ENCODE data around the gene KCNIP1. TPM values are rescaled to one million over a fixed set of nuclear protein-coding genes. Genes with fewer than 3 reads are reported as not detected.

The KCNIP1 gene
- total RNA-seq, 4 donors from 2014 or later = 1.2 to 2.7 TPM; not detected in 2

GRCh38 chr5:170557314-170557713, 53.5 kb downstream of the KCNIP1 start:
- WGBS, 2 donors (ENCODE audit: low coverage in 1 of 2) = 49 to 80% methylated on average over 1 to 3 of the region's 3 CpGs
- no peak overlapping the region for H3K27ac ChIP-seq
- no peak overlapping the region for H3K4me3 ChIP-seq
- H3K36me3 ChIP-seq = no peaks in the 10 kb centered on the region
- no peaks in the 10 kb centered on the region for H3K9me3 ChIP-seq
- peaks cover 3% of the 10 kb centered on the region for H3K27me3 ChIP-seq
- no peak for TF ChIP-seq EP300 (IDR thresholded peaks at IDR 0.05; ENCODE audit: low read depth)
- TF ChIP-seq POLR2A (IDR thresholded peaks at IDR 0.05) = no peak
- no peak for TF ChIP-seq POLR2AphosphoS5 (IDR thresholded peaks at IDR 0.05)
- DNase-seq = no peak
- in situ Hi-C loops (cut with MboI; ENCODE audit: low pct_ligation_motif_present in 1 of 4, low pct_unique_long_range_greater_than_20kb in 1 of 4, low sequenced_read_pairs in 3 of 4) = no loop called here
- intact Hi-C loops (cut with DNase I; ENCODE audit: low total_unique reads) = no loop called here
- peaks cover 0 to 14% (median 4%) of the 10 kb centered on the region in 4 donors for H3K4me1 ChIP-seq

- no peak for DNase-seq
- no peak for TF ChIP-seq EP300 (IDR thresholded peaks at IDR 0.05; ENCODE audit: low read depth)
- TF ChIP-seq, protein P1, sequence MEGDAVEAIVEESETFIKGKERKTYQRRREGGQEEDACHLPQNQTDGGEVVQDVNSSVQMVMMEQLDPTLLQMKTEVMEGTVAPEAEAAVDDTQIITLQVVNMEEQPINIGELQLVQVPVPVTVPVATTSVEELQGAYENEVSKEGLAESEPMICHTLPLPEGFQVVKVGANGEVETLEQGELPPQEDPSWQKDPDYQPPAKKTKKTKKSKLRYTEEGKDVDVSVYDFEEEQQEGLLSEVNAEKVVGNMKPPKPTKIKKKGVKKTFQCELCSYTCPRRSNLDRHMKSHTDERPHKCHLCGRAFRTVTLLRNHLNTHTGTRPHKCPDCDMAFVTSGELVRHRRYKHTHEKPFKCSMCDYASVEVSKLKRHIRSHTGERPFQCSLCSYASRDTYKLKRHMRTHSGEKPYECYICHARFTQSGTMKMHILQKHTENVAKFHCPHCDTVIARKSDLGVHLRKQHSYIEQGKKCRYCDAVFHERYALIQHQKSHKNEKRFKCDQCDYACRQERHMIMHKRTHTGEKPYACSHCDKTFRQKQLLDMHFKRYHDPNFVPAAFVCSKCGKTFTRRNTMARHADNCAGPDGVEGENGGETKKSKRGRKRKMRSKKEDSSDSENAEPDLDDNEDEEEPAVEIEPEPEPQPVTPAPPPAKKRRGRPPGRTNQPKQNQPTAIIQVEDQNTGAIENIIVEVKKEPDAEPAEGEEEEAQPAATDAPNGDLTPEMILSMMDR (IDR thresholded peaks at IDR 0.05) = no peak
- TF ChIP-seq POLR2AphosphoS5 (IDR thresholded peaks at IDR 0.05) = no peak
- Histone ChIP-seq H3K4me3 (no peak overlapping the region), H3K4me1 (peaks cover 0 to 5% (median 0%) of the 10 kb centered on the region in 4 donors), H3K27me3 (peaks cover 3% of the 10 kb centered on the region), H3K9me3 (no peaks in the 10 kb centered on the region), H3K36me3 (no peaks in the 10 kb centered on the region), H3K27ac (no peak overlapping the region)
- in situ Hi-C loops (cut with MboI; ENCODE audit: low pct_ligation_motif_present in 1 of 4, low pct_unique_long_range_greater_than_20kb in 1 of 4, low sequenced_read_pairs in 3 of 4) = no loop called here
- WGBS, 2 donors (ENCODE audit: low coverage in 1 of 2) = 59 to 69% methylated on average over 2 to 3 of the region's 3 CpGs
- intact Hi-C loops (cut with DNase I; ENCODE audit: low total_unique reads) = no loop called here
Measured at GRCh38 chr5:170559296-170559695, 55.5 kb downstream of the KCNIP1 start.

DNA sequence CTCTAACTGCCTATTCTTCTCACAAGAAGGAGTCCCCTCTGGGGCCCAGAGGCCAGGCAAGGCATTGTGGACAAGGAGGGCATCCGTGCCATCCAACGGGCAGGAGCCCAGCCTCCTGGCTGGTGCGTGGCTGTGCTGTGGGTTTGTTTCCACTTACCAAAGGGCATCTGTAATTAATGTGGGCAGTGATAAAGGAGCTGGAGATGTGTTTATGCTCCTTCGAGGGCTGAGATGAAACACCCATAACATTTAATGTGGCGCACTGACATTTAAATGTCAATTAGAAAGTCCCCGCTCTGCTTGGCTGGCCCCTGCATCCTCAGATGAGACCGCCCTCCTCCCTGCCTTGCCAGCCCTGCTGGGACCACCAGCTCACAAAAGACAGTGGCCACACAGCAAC, 57.1 kb downstream of the KCNIP1 start:
- no peak overlapping the region for H3K27ac ChIP-seq
- in situ Hi-C loops (cut with MboI; ENCODE audit: low pct_ligation_motif_present in 1 of 4, low pct_unique_long_range_greater_than_20kb in 1 of 4, low sequenced_read_pairs in 3 of 4) = no loop called here
- no peaks in the 10 kb centered on the region for H3K9me3 ChIP-seq
- no peaks in the 10 kb centered on the region for H3K36me3 ChIP-seq
- no peak overlapping the region for H3K4me3 ChIP-seq
- TF ChIP-seq POLR2AphosphoS5 (IDR thresholded peaks at IDR 0.05) (no peak), POLR2A (IDR thresholded peaks at IDR 0.05) (no peak), EP300 (IDR thresholded peaks at IDR 0.05; ENCODE audit: low read depth) (no peak)
- TF ChIP-seq, protein P1 (IDR thresholded peaks at IDR 0.05) = no peak
- intact Hi-C loops (cut with DNase I; ENCODE audit: low total_unique reads) = no loop called here
- WGBS, 2 donors (ENCODE audit: low coverage in 1 of 2) = 81% methylated on average over 7 of the region's 7 CpGs; no CpG with 5 or more reads in 1 of the 2 donors
- DNase-seq = no peak
- no peaks in the 10 kb centered on the region for H3K4me1 ChIP-seq
- H3K27me3 ChIP-seq = peaks cover 3% of the 10 kb centered on the region

GRCh38 chr5:170562166-170562874, 58.5 kb downstream of the KCNIP1 start:
- Histone ChIP-seq H3K36me3 (no peaks in the 10 kb centered on the region), H3K9me3 (no peaks in the 10 kb centered on the region), H3K4me3 (no peak overlapping the region), H3K4me1 (no peaks in the 10 kb centered on the region), H3K27me3 (peaks cover 3% of the 10 kb centered on the region), H3K27ac (no peak overlapping the region)
- DNase-seq = no peak
- TF ChIP-seq POLR2A (IDR thresholded peaks at IDR 0.05) = no peak
- no peak for TF ChIP-seq EP300 (IDR thresholded peaks at IDR 0.05; ENCODE audit: low read depth)
- TF ChIP-seq, protein P1 (IDR thresholded peaks at IDR 0.05) = no peak
- no peak for TF ChIP-seq POLR2AphosphoS5 (IDR thresholded peaks at IDR 0.05)
- intact Hi-C loops (cut with DNase I; ENCODE audit: low total_unique reads) (no loop called here), in situ Hi-C loops (cut with MboI; ENCODE audit: low pct_ligation_motif_present in 1 of 4, low pct_unique_long_range_greater_than_20kb in 1 of 4, low sequenced_read_pairs in 3 of 4) (no loop called here)
- 72% methylated on average over 6 of the region's 6 CpGs; no CpG with 5 or more reads in 1 of the 2 donors for WGBS, 2 donors (ENCODE audit: low coverage in 1 of 2)

Data from transverse colon (tissue), 4 donors.